K562 (cell line): ENCODE data around the gene MYL6B. TPM values are rescaled to one million over a fixed set of nuclear protein-coding genes. Genes with fewer than 3 reads are reported as not detected.

Source experiments
- ARNT ChIP-seq, 2 experiments: fragments of 450-650 bp; IDR thresholded peaks; 2 replicates each; pipeline ENCODE4 v1.6.1; 2016; ENCODE audit warnings: mild to moderate bottlenecking in 1 of 2
- ETS2 ChIP-seq: IDR thresholded peaks from 2 replicates; pipeline ENCODE4 v1.6.1; 2016; ENCODE audit warnings: borderline replicate concordance, missing genetic modification characterization, mild to moderate bottlenecking, moderate library complexity, missing compliant biosample characterization; ENCODE audit not compliant: poor library complexity, severe bottlenecking
- NCOR1 ChIP-seq: fragments of 450-650 bp; IDR thresholded peaks from 2 replicates; pipeline ENCODE4 v1.6.1; 2016; ENCODE audit warnings: mild to moderate bottlenecking, moderate library complexity
- NFE2 ChIP-seq: IDR thresholded peaks from 2 replicates; pipeline ENCODE4 v1.6.1; 2014; ENCODE audit warnings: antibody characterized with exemption, low read depth
- NR4A1 ChIP-seq, 2 experiments: fragments of 250-450 bp in 1 of 2; fragments of 450-650 bp in 1 of 2; sonication (Bioruptor Pico) in 1 of 2; IDR thresholded peaks; 2 replicates each; pipeline versions ENCODE4 v1.4.0 to v1.6.1; 2016 to 2020; ENCODE audit warnings: mild to moderate bottlenecking in 2 of 2, missing compliant biosample characterization in 1 of 2, missing genetic modification characterization in 1 of 2, moderate library complexity in 1 of 2
- SLC30A9 ChIP-seq: fragments of 250-450 bp; sonication (Bioruptor Pico); IDR thresholded peaks from 2 replicates; pipeline ENCODE4 v1.8.0; 2022; ENCODE audit warnings: mild to moderate bottlenecking, moderate library complexity
- THRAP3 ChIP-seq: fragments of 450-650 bp; IDR thresholded peaks from 2 replicates; pipeline ENCODE4 v1.6.1; 2016; ENCODE audit warnings: mild to moderate bottlenecking, inconsistent platforms, borderline replicate concordance
- YY1 ChIP-seq, 3 experiments: IDR thresholded peaks; 2 replicates each; pipeline ENCODE4 v1.6.1; 2011; ENCODE audit warnings: low read length in 2 of 3, mild to moderate bottlenecking in 2 of 3, moderate library complexity in 2 of 3, borderline replicate concordance in 1 of 3, control low read depth in 1 of 3, low read depth in 1 of 3; ENCODE audit not compliant: insufficient read depth in 3 of 3, insufficient replicate concordance in 2 of 3, control insufficient read depth in 1 of 3, insufficient read length in 1 of 3; ENCODE audit errors: extremely low read depth in 1 of 3
- ZFP1 ChIP-seq: fragments of 450-650 bp; formaldehyde crosslinking; IDR thresholded peaks from 2 replicates; pipeline ENCODE4 v1.4.0; 2020; ENCODE audit warnings: mild to moderate bottlenecking, mixed read lengths
- ZNF644 ChIP-seq: fragments of 200-800 bp; sonication (Bioruptor generic); IDR thresholded peaks from 2 replicates; pipeline ENCODE4 v1.6.1; 2016; ENCODE audit warnings: low read depth, missing genetic modification characterization, missing compliant biosample characterization
- polyA plus RNA-seq, 8 experiments: library from polyadenylated mRNA; depleted of rRNA in 4 of 8; stranded (reverse) in 5 of 8; unstranded in 3 of 8; fragments of >200 nt; fragmentation: Nextera tagmentation in 2 of 8; fragmentation: Illumina TruSeq in 1 of 8; extraction: Ambion mirVana in 2 of 8; extraction: Trizol in 1 of 8; gene quantifications; 2 replicates each; pipeline versions ENCODE4 v1.2.1 to v1.2.3, GENCODE V29; 2011 to 2014; ENCODE audit warnings: inconsistent platforms in 1 of 8, missing spikeins in 1 of 8
- total RNA-seq, 7 experiments: library from RNA; depleted of rRNA in 6 of 7; stranded (reverse); fragments of >200 nt in 6 of 7; fragmentation: Illumina TruSeq in 2 of 7; extraction: Trizol in 2 of 7; gene quantifications; 2 replicates each; pipeline versions ENCODE4 v1.2.1 to v1.2.3, GENCODE V29; 2011 to 2021; ENCODE audit warnings: low replicate concordance in 1 of 7
- TF ChIP-seq, protein P1 (sequence below): fragments of 450-650 bp; conservative IDR thresholded peaks from 2 replicates; pipeline ENCODE4 v1.6.1; 2016; ENCODE audit warnings: missing genetic modification characterization, low read depth, mild to moderate bottlenecking, missing compliant biosample characterization, moderate library complexity
- TF ChIP-seq, protein P2 (sequence below): sonication (generic); formaldehyde crosslinking; IDR thresholded peaks from 2 replicates; pipeline ENCODE4 v1.8.1; 2022; ENCODE audit warnings: missing genetic modification reagents
- TF ChIP-seq, protein P3 (sequence below): fragments of 450-650 bp; IDR thresholded peaks from 2 replicates; pipeline ENCODE4 v1.6.1; 2018; ENCODE audit not compliant: partially characterized antibody
- TF ChIP-seq, protein P4 (sequence below): fragments of 450-650 bp; IDR thresholded peaks from 2 replicates; pipeline ENCODE4 v1.7.0; 2016; ENCODE audit warnings: borderline replicate concordance
- TF ChIP-seq, protein P5 (sequence below): fragments of 200-800 bp; sonication (Bioruptor generic); IDR thresholded peaks from 2 replicates; pipeline ENCODE4 v1.6.1; 2017; ENCODE audit warnings: missing genetic modification characterization, missing compliant biosample characterization

MYL6B gene
- total and polyA plus RNA-seq, 9 of the 15 experiments (the other 6 are each of a cell fraction or from before 2014, with no cell fraction given): 42.8 to 77.3 (median 68.6) TPM

DNA sequence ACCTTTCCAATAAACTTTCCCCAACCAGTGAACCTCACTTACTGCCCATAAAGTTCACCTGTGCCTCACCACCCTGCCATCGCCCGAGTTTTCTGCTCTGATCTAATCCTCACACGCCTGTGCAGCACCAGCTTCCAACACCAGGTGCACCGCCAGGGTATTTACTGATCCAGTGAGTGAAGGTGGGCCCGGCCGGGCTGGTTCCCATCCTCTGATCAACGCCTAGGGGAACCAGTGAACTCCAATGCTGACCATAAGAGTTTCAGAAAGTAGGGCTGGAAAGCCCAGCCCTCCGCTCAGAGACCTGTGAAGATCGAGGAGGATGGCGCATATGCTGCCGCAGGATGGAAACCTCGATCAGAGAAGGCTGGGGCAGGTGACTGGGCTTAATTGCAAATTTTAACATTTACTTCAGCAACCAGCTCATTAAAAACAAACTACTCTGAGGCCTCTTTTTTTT, 685 bp upstream of the MYL6B start (continued):
- TF ChIP-seq, protein P1, sequence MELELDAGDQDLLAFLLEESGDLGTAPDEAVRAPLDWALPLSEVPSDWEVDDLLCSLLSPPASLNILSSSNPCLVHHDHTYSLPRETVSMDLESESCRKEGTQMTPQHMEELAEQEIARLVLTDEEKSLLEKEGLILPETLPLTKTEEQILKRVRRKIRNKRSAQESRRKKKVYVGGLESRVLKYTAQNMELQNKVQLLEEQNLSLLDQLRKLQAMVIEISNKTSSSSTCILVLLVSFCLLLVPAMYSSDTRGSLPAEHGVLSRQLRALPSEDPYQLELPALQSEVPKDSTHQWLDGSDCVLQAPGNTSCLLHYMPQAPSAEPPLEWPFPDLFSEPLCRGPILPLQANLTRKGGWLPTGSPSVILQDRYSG (tag): no peak
- TF ChIP-seq YY1 (IDR thresholded peaks at IDR 0.05; ENCODE audit: borderline replicate concordance in 1 of 3, control insufficient read depth in 1 of 3, extremely low read depth in 1 of 3, insufficient read depth in 3 of 3, insufficient read length in 1 of 3, insufficient replicate concordance in 2 of 3, low read depth in 1 of 3, low read length in 2 of 3) (peak in 1 of 3 experiments; percentile 47), ZFP1 (CRISPR knock-in tag) (no peak), ETS2 (tag) (no peak), NFE2 (0 out of 2 replicates have a peak, but pooled peaks have one; percentile 7), ARNT (IDR thresholded peaks at IDR 0.05) (0 out of 4 replicates have a peak, but pooled peaks of 1 of the 2 experiments have one; percentile 32), SLC30A9 (CRISPR knock-in tag) (no peak), NCOR1 (no peak), NR4A1 (CRISPR knock-in tag; IDR thresholded peaks at IDR 0.05) (no peak), NR4A1 (tag; IDR thresholded peaks at IDR 0.05) (0 out of 2 replicates have a peak, but pooled peaks have one; percentile 51), THRAP3 (no peak), ZNF644 (tag) (no peak)
- TF ChIP-seq, protein P2, sequence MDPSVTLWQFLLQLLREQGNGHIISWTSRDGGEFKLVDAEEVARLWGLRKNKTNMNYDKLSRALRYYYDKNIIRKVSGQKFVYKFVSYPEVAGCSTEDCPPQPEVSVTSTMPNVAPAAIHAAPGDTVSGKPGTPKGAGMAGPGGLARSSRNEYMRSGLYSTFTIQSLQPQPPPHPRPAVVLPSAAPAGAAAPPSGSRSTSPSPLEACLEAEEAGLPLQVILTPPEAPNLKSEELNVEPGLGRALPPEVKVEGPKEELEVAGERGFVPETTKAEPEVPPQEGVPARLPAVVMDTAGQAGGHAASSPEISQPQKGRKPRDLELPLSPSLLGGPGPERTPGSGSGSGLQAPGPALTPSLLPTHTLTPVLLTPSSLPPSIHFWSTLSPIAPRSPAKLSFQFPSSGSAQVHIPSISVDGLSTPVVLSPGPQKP (CRISPR knock-in tag): no peak
- TF ChIP-seq, protein P3, sequence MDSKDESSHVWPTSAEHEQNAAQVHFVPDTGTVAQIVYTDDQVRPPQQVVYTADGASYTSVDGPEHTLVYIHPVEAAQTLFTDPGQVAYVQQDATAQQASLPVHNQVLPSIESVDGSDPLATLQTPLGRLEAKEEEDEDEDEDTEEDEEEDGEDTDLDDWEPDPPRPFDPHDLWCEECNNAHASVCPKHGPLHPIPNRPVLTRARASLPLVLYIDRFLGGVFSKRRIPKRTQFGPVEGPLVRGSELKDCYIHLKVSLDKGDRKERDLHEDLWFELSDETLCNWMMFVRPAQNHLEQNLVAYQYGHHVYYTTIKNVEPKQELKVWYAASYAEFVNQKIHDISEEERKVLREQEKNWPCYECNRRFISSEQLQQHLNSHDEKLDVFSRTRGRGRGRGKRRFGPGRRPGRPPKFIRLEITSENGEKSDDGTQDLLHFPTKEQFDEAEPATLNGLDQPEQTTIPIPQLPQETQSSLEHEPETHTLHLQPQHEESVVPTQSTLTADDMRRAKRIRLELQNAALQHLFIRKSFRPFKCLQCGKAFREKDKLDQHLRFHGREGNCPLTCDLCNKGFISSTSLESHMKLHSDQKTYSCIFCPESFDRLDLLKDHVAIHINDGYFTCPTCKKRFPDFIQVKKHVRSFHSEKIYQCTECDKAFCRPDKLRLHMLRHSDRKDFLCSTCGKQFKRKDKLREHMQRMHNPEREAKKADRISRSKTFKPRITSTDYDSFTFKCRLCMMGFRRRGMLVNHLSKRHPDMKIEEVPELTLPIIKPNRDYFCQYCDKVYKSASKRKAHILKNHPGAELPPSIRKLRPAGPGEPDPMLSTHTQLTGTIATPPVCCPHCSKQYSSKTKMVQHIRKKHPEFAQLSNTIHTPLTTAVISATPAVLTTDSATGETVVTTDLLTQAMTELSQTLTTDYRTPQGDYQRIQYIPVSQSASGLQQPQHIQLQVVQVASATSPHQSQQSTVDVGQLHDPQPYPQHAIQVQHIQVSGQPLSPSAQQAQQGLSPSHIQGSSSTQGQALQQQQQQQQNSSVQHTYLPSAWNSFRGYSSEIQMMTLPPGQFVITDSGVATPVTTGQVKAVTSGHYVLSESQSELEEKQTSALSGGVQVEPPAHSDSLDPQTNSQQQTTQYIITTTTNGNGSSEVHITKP: peak; percentile 17
- TF ChIP-seq, protein P4, sequence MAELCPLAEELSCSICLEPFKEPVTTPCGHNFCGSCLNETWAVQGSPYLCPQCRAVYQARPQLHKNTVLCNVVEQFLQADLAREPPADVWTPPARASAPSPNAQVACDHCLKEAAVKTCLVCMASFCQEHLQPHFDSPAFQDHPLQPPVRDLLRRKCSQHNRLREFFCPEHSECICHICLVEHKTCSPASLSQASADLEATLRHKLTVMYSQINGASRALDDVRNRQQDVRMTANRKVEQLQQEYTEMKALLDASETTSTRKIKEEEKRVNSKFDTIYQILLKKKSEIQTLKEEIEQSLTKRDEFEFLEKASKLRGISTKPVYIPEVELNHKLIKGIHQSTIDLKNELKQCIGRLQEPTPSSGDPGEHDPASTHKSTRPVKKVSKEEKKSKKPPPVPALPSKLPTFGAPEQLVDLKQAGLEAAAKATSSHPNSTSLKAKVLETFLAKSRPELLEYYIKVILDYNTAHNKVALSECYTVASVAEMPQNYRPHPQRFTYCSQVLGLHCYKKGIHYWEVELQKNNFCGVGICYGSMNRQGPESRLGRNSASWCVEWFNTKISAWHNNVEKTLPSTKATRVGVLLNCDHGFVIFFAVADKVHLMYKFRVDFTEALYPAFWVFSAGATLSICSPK: no peak
- TF ChIP-seq, protein P5, sequence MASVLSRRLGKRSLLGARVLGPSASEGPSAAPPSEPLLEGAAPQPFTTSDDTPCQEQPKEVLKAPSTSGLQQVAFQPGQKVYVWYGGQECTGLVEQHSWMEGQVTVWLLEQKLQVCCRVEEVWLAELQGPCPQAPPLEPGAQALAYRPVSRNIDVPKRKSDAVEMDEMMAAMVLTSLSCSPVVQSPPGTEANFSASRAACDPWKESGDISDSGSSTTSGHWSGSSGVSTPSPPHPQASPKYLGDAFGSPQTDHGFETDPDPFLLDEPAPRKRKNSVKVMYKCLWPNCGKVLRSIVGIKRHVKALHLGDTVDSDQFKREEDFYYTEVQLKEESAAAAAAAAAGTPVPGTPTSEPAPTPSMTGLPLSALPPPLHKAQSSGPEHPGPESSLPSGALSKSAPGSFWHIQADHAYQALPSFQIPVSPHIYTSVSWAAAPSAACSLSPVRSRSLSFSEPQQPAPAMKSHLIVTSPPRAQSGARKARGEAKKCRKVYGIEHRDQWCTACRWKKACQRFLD (CRISPR knock-in tag): peak; percentile 79; the same call in 1 of the 2 replicates
